HL-60 (cell line): ENCODE results near the gene MAS1.

ENCODE experiments used
- DNase-seq, 2 experiments: peaks; one replicate each; pipeline ENCODE4 v3.0.0-alpha.2; 2010 to 2020; ENCODE audit warnings: low read depth in 1 of 2, low spot score in 1 of 2
- H3K27ac ChIP-seq: fragments of 250-450 bp; sonication (Bioruptor Pico); replicated peaks from 2 replicates; pipeline ENCODE4 v1.5.1; 2020; ENCODE audit warnings: mild to moderate bottlenecking, moderate library complexity
- H3K27me3 ChIP-seq: fragments of 250-450 bp; sonication (Bioruptor Pico); 2 replicates; pipeline ENCODE4 v1.5.1; 2021; ENCODE audit warnings: mild to moderate bottlenecking, moderate library complexity; ENCODE audit not compliant: insufficient read depth, poor library complexity, severe bottlenecking
- H3K4me3 ChIP-seq: replicated peaks from 2 replicates; pipeline ENCODE4 v1.5.1; 2011; ENCODE audit warnings: mild to moderate bottlenecking, control low read depth, low read length; ENCODE audit not compliant: insufficient read depth
- CTCF ChIP-seq: IDR thresholded peaks from one replicate; pipeline ENCODE4 v1.5.1; 2011; ENCODE audit warnings: low read length, control low read depth, inconsistent platforms; ENCODE audit not compliant: insufficient read depth
- GABPA ChIP-seq: IDR thresholded peaks from 2 replicates; pipeline ENCODE4 v1.6.1; 2012; ENCODE audit warnings: low read depth
- POLR2AphosphoS5 ChIP-seq: IDR thresholded peaks from 2 replicates; pipeline ENCODE4 v1.6.1; 2012; ENCODE audit warnings: low read depth
- REST ChIP-seq: IDR thresholded peaks from 2 replicates; pipeline ENCODE4 v1.6.1; 2012; ENCODE audit warnings: low read depth; ENCODE audit not compliant: insufficient replicate concordance
- SPI1 ChIP-seq: IDR thresholded peaks from 2 replicates; pipeline ENCODE4 v1.6.1; 2012; ENCODE audit warnings: low read depth, mild to moderate bottlenecking, borderline replicate concordance

Gene MAS1

GRCh38 chr6:159880412-159880975 is 10.3 kb upstream of the MAS1 start:
- TF ChIP-seq REST = no peak
- TF ChIP-seq SPI1 = no peak
- TF ChIP-seq GABPA = no peak
- TF ChIP-seq POLR2AphosphoS5 = no peak
- no peak for TF ChIP-seq CTCF
- no peak overlapping the region for H3K27ac ChIP-seq
- no peak overlapping the region for H3K4me3 ChIP-seq
- H3K27me3 ChIP-seq = no peaks in the 10 kb centered on the region
- no peak for DNase-seq

- no peak for DNase-seq
- peaks cover 3% of the 10 kb centered on the region for H3K27me3 ChIP-seq
Observed at GRCh38 chr6:159884720-159885119, 6.1 kb upstream of the MAS1 start.

More at GRCh38 chr6:159884720-159885119, 6.1 kb upstream of the MAS1 start:
- Histone ChIP-seq H3K4me3 (no peak overlapping the region), H3K27ac (no peak overlapping the region)
- TF ChIP-seq CTCF = no peak
- TF ChIP-seq GABPA = no peak
- TF ChIP-seq REST = no peak
- no peak for TF ChIP-seq SPI1
- no peak for TF ChIP-seq POLR2AphosphoS5
